Mesothelial cell of epicardium (in vitro differentiated cells): Measurements from ENCODE around the gene CMIP. TPM values are rescaled to one million over a fixed set of nuclear protein-coding genes. Genes with fewer than 3 reads are reported as not detected.

Experiments used
- DNase-seq, 2 experiments: peaks; one replicate each; pipeline ENCODE4 v3.0.0; 2021; ENCODE audit warnings: low spot score in 2 of 2; ENCODE audit not compliant: unreplicated experiment in 2 of 2
- H3K27ac Mint-ChIP-seq: 2 replicates; pipeline ENCODE4 v1.8.0; 2021; ENCODE audit warnings: mixed read lengths
- H3K27me3 Mint-ChIP-seq: 2 replicates; pipeline ENCODE4 v1.8.0; 2021; ENCODE audit warnings: low read depth, mixed read lengths
- H3K36me3 Mint-ChIP-seq: 2 replicates; pipeline ENCODE4 v1.8.0; 2021; ENCODE audit warnings: mixed read lengths
- H3K4me1 Mint-ChIP-seq: 2 replicates; pipeline ENCODE4 v1.8.0; 2021; ENCODE audit warnings: mixed read lengths
- H3K4me3 Mint-ChIP-seq: 2 replicates; pipeline ENCODE4 v1.8.0; 2021; ENCODE audit warnings: mild to moderate bottlenecking, moderate library complexity, mixed read lengths
- H3K9me3 Mint-ChIP-seq: 2 replicates; pipeline ENCODE4 v1.8.0; 2021; ENCODE audit warnings: mixed read lengths
- total RNA-seq: library from RNA; stranded (reverse); gene quantifications from 3 replicates; pipeline ENCODE4 v1.2.1, GENCODE V29; 2021
- TF ChIP-seq, protein P1 (sequence below): fragments of 200-600 bp; sonication (generic); IDR thresholded peaks from one replicate; pipeline ENCODE4 v1.5.0; 2021; ENCODE audit warnings: antibody characterized with exemption; ENCODE audit not compliant: unreplicated experiment

Gene CMIP
- total RNA-seq, 1 donor from 2014 or later: 71.0 TPM

DNA sequence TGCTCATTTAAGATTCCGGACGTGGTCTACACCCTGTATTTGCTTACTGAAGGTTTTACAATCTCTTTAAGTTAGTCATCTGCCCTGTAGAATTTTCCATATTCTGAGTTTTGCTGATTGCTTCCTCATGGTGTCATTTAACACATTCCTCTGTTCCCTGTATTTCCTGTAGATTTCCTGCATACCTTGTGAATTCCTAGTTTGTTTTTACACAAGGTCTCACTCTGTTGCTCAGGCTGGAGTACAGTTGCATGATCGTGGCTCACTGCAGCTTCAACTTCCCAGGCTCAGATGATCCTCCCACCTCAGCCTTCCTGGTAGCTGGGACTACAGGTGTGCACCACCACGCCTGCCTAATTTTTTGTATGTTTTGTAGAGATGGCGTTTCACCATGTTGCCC is 66.8 kb downstream of the CMIP start:
- no peak overlapping the region for H3K27ac Mint-ChIP-seq
- no peak for DNase-seq
- H3K4me3 Mint-ChIP-seq: no peak overlapping the region
- H3K36me3 Mint-ChIP-seq: peaks cover 17% of the 10 kb centered on the region
- TF ChIP-seq, protein P1, sequence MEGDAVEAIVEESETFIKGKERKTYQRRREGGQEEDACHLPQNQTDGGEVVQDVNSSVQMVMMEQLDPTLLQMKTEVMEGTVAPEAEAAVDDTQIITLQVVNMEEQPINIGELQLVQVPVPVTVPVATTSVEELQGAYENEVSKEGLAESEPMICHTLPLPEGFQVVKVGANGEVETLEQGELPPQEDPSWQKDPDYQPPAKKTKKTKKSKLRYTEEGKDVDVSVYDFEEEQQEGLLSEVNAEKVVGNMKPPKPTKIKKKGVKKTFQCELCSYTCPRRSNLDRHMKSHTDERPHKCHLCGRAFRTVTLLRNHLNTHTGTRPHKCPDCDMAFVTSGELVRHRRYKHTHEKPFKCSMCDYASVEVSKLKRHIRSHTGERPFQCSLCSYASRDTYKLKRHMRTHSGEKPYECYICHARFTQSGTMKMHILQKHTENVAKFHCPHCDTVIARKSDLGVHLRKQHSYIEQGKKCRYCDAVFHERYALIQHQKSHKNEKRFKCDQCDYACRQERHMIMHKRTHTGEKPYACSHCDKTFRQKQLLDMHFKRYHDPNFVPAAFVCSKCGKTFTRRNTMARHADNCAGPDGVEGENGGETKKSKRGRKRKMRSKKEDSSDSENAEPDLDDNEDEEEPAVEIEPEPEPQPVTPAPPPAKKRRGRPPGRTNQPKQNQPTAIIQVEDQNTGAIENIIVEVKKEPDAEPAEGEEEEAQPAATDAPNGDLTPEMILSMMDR: no peak
- H3K9me3 Mint-ChIP-seq: peaks cover 6% of the 10 kb centered on the region
- peaks cover 11% of the 10 kb centered on the region for H3K4me1 Mint-ChIP-seq
- H3K27me3 Mint-ChIP-seq: no peaks in the 10 kb centered on the region

- Mint-ChIP-seq H3K27ac (peak overlapping the region; percentile 67), H3K4me3 (no peak overlapping the region), H3K36me3 (peaks cover 19% of the 10 kb centered on the region), H3K9me3 (peaks cover 6% of the 10 kb centered on the region), H3K27me3 (no peaks in the 10 kb centered on the region), H3K4me1 (peaks cover 11% of the 10 kb centered on the region)
- no peak for DNase-seq
- TF ChIP-seq, protein P1: no peak
Observed at GRCh38 chr16:81513204-81514040, 68.8 kb downstream of the CMIP start.

DNA sequence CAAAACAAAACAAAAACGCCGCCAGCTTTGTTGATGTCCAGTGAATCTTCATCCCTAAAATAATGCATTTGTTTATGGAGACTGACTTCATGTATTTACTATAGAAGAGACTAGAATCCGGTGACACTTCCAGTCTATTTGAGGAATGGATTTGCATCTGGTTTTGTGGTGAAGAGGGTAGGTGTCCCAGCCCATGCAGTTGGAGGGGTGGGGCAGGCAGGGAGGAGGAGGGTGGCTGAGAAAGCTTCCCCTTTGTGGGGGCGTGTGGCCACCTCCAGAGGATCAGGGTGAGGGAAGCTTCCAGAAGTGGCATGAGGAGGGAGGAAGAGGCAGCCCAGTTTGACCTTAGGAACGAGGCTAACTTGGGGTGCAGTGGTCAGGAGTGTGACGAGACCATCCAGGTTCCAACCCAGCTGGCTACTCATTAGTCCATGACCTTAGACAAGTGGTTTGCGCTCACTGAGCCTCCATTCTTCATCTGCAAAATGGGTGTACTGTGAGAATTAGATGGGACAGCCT is 69.5 kb downstream of the CMIP start:
- peaks cover 6% of the 10 kb centered on the region for H3K9me3 Mint-ChIP-seq
- peak overlapping the region; percentile 67 for H3K27ac Mint-ChIP-seq
- no peak for DNase-seq
- H3K4me1 Mint-ChIP-seq: peaks cover 11% of the 10 kb centered on the region
- H3K27me3 Mint-ChIP-seq: no peaks in the 10 kb centered on the region
- H3K4me3 Mint-ChIP-seq: no peak overlapping the region
- TF ChIP-seq, protein P1: no peak
- peaks cover 19% of the 10 kb centered on the region for H3K36me3 Mint-ChIP-seq

DNA sequence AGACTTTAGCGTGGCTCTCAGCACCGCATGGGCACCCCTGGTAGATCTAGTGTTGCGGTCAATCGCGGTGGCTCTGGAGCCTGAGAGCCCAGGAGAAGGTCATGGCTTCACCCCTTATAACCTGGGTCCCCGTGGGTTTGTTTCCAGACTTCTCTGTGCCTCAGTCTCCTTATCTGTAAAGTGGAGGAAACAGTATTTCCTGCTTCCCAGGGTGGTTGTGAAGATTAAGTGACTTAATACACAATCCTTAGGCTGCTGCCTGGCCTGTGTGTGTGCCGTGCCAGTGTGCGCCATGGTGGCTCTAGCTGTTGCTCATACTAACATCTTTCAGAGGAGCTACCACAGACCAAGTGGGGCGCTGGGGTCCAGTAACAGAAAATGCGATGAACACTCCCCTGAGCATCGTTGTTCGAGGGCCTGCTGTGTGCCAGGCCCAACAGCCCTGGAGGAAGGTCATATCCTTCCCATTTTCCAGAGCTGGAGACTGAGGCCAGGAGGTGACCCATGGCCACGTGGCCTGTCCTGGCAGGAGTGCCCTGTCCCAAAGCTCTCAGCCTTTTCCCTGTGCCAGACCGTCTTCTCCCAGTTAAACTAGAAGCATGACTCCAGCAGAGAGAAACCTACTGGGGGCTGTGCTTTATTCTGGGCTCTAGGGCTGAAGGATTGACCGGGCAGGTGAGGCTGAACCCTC is 70.1 kb downstream of the CMIP start:
- Mint-ChIP-seq H3K27ac (peak overlapping the region; percentile 34), H3K4me3 (no peak overlapping the region), H3K36me3 (peaks cover 19% of the 10 kb centered on the region)

GRCh38 chr16:81515281-81515680 is 70.7 kb downstream of the CMIP start:
- no peak for DNase-seq
- peak overlapping the region; percentile 43 for H3K27ac Mint-ChIP-seq
- peaks cover 18% of the 10 kb centered on the region for H3K36me3 Mint-ChIP-seq
- no peak overlapping the region for H3K4me3 Mint-ChIP-seq
- no peaks in the 10 kb centered on the region for H3K27me3 Mint-ChIP-seq
- TF ChIP-seq, protein P1: no peak
- peaks cover 6% of the 10 kb centered on the region for H3K9me3 Mint-ChIP-seq
- H3K4me1 Mint-ChIP-seq: peaks cover 11% of the 10 kb centered on the region

More for the DNA sequence above, 70.1 kb downstream of the CMIP start:
- no peak for DNase-seq
- no peaks in the 10 kb centered on the region for H3K27me3 Mint-ChIP-seq
- TF ChIP-seq, protein P1: no peak
- H3K9me3 Mint-ChIP-seq: peaks cover 6% of the 10 kb centered on the region
- H3K4me1 Mint-ChIP-seq: peaks cover 11% of the 10 kb centered on the region
